Neural progenitor cell (in vitro differentiated cells): Measurements from ENCODE around the gene YTHDC2. TPM values are rescaled to one million over a fixed set of nuclear protein-coding genes. Genes with fewer than 3 reads are reported as not detected.
"Not testable (repeated sequence)": the region's sequence is repeated elsewhere in the genome, so short reads cannot be mapped to it uniquely, and the experiment has no call there.

Experiments used
- DNase-seq: peaks from one replicate; pipeline ENCODE4 v3.0.0-alpha.2; 2016; ENCODE audit warnings: low spot score
- H2AFZ ChIP-seq: fragments of 200-600 bp; sonication (generic); replicated peaks from 2 replicates; pipeline ENCODE4 v1.6.1; 2016; ENCODE audit warnings: antibody characterized with exemption
- H3F3A ChIP-seq: fragments of 200-600 bp; sonication (generic); 2 replicates; pipeline ENCODE4 v1.6.1; 2016; ENCODE audit warnings: antibody characterized with exemption, low read depth
- H3K27ac ChIP-seq: fragments of 200-600 bp; sonication (generic); 2 replicates; pipeline ENCODE4 v1.5.1; 2016; ENCODE audit warnings: mild to moderate bottlenecking
- H3K27me3 ChIP-seq: fragments of 200-600 bp; sonication (generic); 2 replicates; pipeline ENCODE4 v1.6.1; 2016; ENCODE audit warnings: mild to moderate bottlenecking, moderate library complexity
- H3K36me3 ChIP-seq: fragments of 200-600 bp; sonication (generic); 2 replicates; pipeline ENCODE4 v1.5.1; 2016
- H3K4me1 ChIP-seq: fragments of 200-600 bp; sonication (generic); 2 replicates; pipeline ENCODE4 v1.6.1; 2016; ENCODE audit warnings: mixed run types
- H3K4me2 ChIP-seq: fragments of 200-600 bp; sonication (generic); 2 replicates; pipeline ENCODE4 v1.6.1; 2016
- H3K4me3 ChIP-seq: fragments of 200-600 bp; sonication (generic); 2 replicates; pipeline ENCODE4 v1.5.1; 2016
- H3K79me2 ChIP-seq: fragments of 200-600 bp; sonication (generic); 2 replicates; pipeline ENCODE4 v1.6.1; 2016; ENCODE audit warnings: low read depth
- H3K9ac ChIP-seq: fragments of 200-600 bp; sonication (generic); 2 replicates; pipeline ENCODE4 v1.6.1; 2016
- H3K9me3 ChIP-seq: fragments of 200-600 bp; sonication (generic); 2 replicates; pipeline ENCODE4 v1.5.1; 2016; ENCODE audit warnings: low read depth
- H4K20me1 ChIP-seq: fragments of 200-600 bp; sonication (generic); 2 replicates; pipeline ENCODE4 v1.6.1; 2016; ENCODE audit warnings: low read depth
- H3K27ac Mint-ChIP-seq: 3 replicates; pipeline ENCODE4 v1.8.0; 2021; ENCODE audit warnings: mixed read lengths
- H3K27me3 Mint-ChIP-seq: 2 replicates; pipeline ENCODE4 v1.8.0; 2022; ENCODE audit warnings: low read depth, mild to moderate bottlenecking, inconsistent platforms, moderate library complexity, mixed read lengths; ENCODE audit not compliant: insufficient read depth
- H3K36me3 Mint-ChIP-seq: 3 replicates; pipeline ENCODE4 v1.8.0; 2021; ENCODE audit warnings: mixed read lengths
- H3K4me1 Mint-ChIP-seq: 3 replicates; pipeline ENCODE4 v1.8.0; 2021; ENCODE audit warnings: mixed read lengths
- H3K4me3 Mint-ChIP-seq: 3 replicates; pipeline ENCODE4 v1.8.0; 2021; ENCODE audit warnings: mild to moderate bottlenecking, moderate library complexity, mixed read lengths
- H3K9me3 Mint-ChIP-seq: 3 replicates; pipeline ENCODE4 v1.8.0; 2020; ENCODE audit warnings: mixed read lengths
- EZH2 ChIP-seq: fragments of 200-600 bp; sonication (generic); IDR thresholded peaks from 2 replicates; pipeline ENCODE4 v1.6.1; 2017; ENCODE audit warnings: antibody characterized with exemption, mild to moderate bottlenecking, moderate library complexity
- EZH2phosphoT487 ChIP-seq: fragments of 200-600 bp; sonication (generic); IDR thresholded peaks from 2 replicates; pipeline ENCODE4 v1.6.1; 2017; ENCODE audit warnings: antibody characterized with exemption
- total RNA-seq: library from RNA; depleted of rRNA; stranded (reverse); fragments of >200 nt; gene quantifications from 2 replicates; pipeline ENCODE4 v1.2.3, GENCODE V29; 2015; ENCODE audit warnings: low replicate concordance
- TF ChIP-seq, protein P1 (sequence below): fragments of 200-600 bp; sonication (generic); IDR thresholded peaks from 2 replicates; pipeline ENCODE4 v1.5.1; 2017; ENCODE audit warnings: antibody characterized with exemption, mild to moderate bottlenecking

Gene YTHDC2
- total RNA-seq, 1 donor from 2014 or later, result 18.5 TPM

DNA sequence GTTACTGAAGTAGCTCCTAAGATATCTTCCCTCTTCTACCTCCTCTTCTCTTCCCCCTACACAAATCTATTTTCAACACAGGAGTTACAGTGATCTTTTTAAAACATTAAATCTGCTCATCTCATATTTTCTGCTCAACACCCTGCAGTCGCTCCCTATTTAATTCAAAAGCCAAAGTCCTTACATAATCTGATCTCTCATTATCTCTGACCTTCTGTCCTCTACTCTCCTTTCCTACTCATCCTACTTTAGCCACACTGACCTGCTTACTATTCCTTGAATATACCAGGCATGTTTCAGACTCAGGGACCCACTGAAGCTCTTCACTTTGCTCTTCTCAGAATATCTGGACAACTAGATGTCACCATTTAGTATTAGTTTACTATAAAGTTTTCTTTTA is 87.9 kb downstream of the YTHDC2 start:
- no peak for DNase-seq
- no peaks in the 10 kb centered on the region for H3K4me1 ChIP-seq
- no peak overlapping the region for H3K27ac ChIP-seq
- no peaks in the 10 kb centered on the region for H3K27me3 ChIP-seq
- peaks cover 3% of the 10 kb centered on the region for H4K20me1 ChIP-seq
- no peaks in the 10 kb centered on the region for H3K9me3 ChIP-seq
- H3K36me3 ChIP-seq, result no peaks in the 10 kb centered on the region
- Mint-ChIP-seq H3K4me3 (no peak overlapping the region), H3K9me3 (peaks cover 2% of the 10 kb centered on the region), H3K36me3 (no peaks in the 10 kb centered on the region), H3K27ac (no peak overlapping the region), H3K27me3 (no peaks in the 10 kb centered on the region), H3K4me1 (no peaks in the 10 kb centered on the region)
- H3K4me2 ChIP-seq, result no peak overlapping the region
- no peak overlapping the region for H3K9ac ChIP-seq
- TF ChIP-seq EZH2phosphoT487 (no peak), EZH2 (no peak)
- TF ChIP-seq, protein P1, sequence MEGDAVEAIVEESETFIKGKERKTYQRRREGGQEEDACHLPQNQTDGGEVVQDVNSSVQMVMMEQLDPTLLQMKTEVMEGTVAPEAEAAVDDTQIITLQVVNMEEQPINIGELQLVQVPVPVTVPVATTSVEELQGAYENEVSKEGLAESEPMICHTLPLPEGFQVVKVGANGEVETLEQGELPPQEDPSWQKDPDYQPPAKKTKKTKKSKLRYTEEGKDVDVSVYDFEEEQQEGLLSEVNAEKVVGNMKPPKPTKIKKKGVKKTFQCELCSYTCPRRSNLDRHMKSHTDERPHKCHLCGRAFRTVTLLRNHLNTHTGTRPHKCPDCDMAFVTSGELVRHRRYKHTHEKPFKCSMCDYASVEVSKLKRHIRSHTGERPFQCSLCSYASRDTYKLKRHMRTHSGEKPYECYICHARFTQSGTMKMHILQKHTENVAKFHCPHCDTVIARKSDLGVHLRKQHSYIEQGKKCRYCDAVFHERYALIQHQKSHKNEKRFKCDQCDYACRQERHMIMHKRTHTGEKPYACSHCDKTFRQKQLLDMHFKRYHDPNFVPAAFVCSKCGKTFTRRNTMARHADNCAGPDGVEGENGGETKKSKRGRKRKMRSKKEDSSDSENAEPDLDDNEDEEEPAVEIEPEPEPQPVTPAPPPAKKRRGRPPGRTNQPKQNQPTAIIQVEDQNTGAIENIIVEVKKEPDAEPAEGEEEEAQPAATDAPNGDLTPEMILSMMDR, result no peak
- no peaks in the 10 kb centered on the region for H3F3A ChIP-seq
- no peak overlapping the region for H3K4me3 ChIP-seq
- no peaks in the 10 kb centered on the region for H3K79me2 ChIP-seq
- H2AFZ ChIP-seq, result no peak overlapping the region

DNA sequence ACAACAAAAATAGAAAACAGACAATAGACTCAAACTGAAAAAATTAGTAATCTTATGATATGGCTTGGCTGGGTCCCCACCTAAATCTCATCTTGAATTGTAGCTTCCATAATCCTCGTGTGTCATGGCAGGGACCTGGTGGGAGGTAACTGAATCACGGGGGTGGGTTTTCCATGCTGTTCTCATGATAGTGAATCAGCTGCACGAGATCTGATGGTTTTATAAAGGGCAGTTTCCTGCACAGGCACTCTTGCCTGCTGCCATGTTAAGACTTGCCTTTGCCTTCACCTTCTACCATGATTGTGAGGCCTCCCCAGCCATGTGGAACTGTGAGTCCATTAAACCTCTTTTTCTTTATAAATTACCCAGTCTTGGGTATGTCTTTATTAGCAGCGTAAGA is 89.8 kb downstream of the YTHDC2 start:
- not testable (repeated sequence) for H3K27ac Mint-ChIP-seq, H3K36me3 ChIP-seq, H3K79me2 ChIP-seq, H2AFZ ChIP-seq, H3K36me3 Mint-ChIP-seq, H3K4me2 ChIP-seq, H3K27me3 Mint-ChIP-seq, H3F3A ChIP-seq, H3K27me3 ChIP-seq, H3K27ac ChIP-seq, H3K9me3 ChIP-seq, H3K4me1 Mint-ChIP-seq, H4K20me1 ChIP-seq, H3K4me3 ChIP-seq, DNase-seq, H3K4me3 Mint-ChIP-seq, H3K9ac ChIP-seq, H3K4me1 ChIP-seq
- H3K9me3 Mint-ChIP-seq, result peaks cover 16% of the 10 kb centered on the region

DNA sequence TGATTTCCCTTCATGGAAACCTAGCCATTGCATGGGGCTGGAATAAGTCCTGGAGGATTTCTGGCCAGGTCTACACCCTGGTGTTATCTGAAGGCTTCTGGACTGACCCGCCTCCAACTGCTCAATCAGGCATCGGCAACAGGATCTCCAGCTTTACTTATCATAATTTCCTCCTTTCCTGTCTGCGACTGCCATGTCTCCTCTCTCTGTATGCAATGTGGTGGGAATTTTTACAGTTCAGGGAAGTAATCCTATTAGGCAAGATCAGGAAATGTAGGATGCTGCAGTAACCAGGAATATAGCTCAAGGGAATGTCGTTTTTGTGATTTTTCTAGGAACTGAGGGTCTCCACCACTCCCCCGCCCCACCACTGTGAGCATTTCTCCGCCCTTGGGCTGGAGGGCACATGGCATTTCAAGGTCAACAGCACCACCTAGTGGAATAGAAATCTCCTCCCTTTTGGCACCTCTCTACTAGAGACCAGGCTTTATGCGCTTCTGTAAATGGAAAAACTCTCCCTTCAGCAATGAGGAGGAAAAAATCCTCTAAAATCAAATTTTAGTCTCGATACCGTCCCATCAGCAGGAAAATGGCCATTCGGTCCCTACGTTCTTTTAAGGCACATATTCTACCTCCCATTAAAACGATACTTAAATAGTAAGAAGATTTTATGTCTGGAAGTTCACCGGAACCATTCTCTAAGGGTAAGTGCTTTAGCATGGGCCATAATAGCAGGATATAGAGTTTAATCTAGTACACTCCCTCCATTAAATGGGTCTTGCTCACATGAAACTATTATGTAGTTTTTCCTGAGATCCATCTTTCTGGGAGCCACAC is 93.0 kb downstream of the YTHDC2 start:
- H4K20me1 ChIP-seq, result no peaks in the 10 kb centered on the region
- H3F3A ChIP-seq, result no peaks in the 10 kb centered on the region
- H2AFZ ChIP-seq, result peak overlapping the region; percentile 61
- peak; percentile 81 for DNase-seq
- TF ChIP-seq EZH2phosphoT487, result no peak
- TF ChIP-seq, protein P1, result peak; percentile 85
- H3K27ac ChIP-seq, result no peak overlapping the region
- no peaks in the 10 kb centered on the region for H3K79me2 ChIP-seq
- Mint-ChIP-seq H3K4me3 (no peak overlapping the region), H3K9me3 (peaks cover 25% of the 10 kb centered on the region), H3K36me3 (no peaks in the 10 kb centered on the region), H3K4me1 (no peaks in the 10 kb centered on the region), H3K27me3 (no peaks in the 10 kb centered on the region), H3K27ac (no peak overlapping the region)
- no peaks in the 10 kb centered on the region for H3K36me3 ChIP-seq
- no peak overlapping the region for H3K4me2 ChIP-seq
- no peaks in the 10 kb centered on the region for H3K27me3 ChIP-seq
- no peaks in the 10 kb centered on the region for H3K4me1 ChIP-seq
- H3K4me3 ChIP-seq, result no peak overlapping the region
- H3K9ac ChIP-seq, result no peak overlapping the region
- no peaks in the 10 kb centered on the region for H3K9me3 ChIP-seq

DNA sequence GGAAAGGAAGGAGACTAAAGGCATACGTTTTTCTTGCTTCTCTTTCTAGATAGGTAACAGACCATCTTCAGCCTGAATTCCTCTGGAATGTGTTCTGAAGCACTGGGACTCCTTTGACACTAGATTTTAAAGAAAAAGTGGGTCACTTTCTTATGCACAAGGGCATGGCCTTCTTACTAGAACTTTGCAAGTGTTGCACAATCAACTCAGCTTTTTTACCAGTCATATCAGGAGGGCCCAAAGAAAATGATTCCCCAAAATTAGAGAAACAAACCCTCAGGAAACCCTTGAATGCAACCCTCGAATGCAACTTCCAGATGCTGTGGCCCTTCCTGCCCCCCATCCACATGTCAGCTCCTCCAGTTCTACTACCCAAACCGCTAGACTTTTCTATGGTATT is 93.9 kb downstream of the YTHDC2 start:
- Histone ChIP-seq H3K9ac (no peak overlapping the region), H3K36me3 (no peaks in the 10 kb centered on the region), H2AFZ (no peak overlapping the region), H3F3A (no peaks in the 10 kb centered on the region), H3K4me2 (no peak overlapping the region), H3K27ac (no peak overlapping the region), H3K4me1 (no peaks in the 10 kb centered on the region), H3K27me3 (no peaks in the 10 kb centered on the region), H3K9me3 (no peaks in the 10 kb centered on the region), H4K20me1 (no peaks in the 10 kb centered on the region), H3K4me3 (no peak overlapping the region), H3K79me2 (no peaks in the 10 kb centered on the region)
- DNase-seq, result no peak
- TF ChIP-seq EZH2phosphoT487 (no peak), EZH2 (no peak)
- TF ChIP-seq, protein P1, result no peak
- Mint-ChIP-seq H3K27me3 (no peaks in the 10 kb centered on the region), H3K4me1 (no peaks in the 10 kb centered on the region), H3K27ac (no peak overlapping the region), H3K9me3 (peaks cover 25% of the 10 kb centered on the region), H3K4me3 (no peak overlapping the region), H3K36me3 (no peaks in the 10 kb centered on the region)
